Liver (tissue), 9 donors: ENCODE measurements around the gene RBM15. TPM values are rescaled to one million over a fixed set of nuclear protein-coding genes. Genes with fewer than 3 reads are reported as not detected.

ENCODE experiments used
- DNase-seq: peaks from one replicate; pipeline ENCODE4 v3.0.0-alpha.2; 2017; ENCODE audit warnings: low spot score
- H3K27ac ChIP-seq, 2 donors: one replicate each; pipeline ENCODE4 v1.7.0; 2013; ENCODE audit warnings: inconsistent platforms in 2 of 2, low read length in 2 of 2, control low read depth in 1 of 2, low read depth in 1 of 2, mild to moderate bottlenecking in 1 of 2
- H3K27me3 ChIP-seq, 4 donors: one replicate each; pipeline versions ENCODE4 v1.6.1 to v1.7.0; 2013; ENCODE audit warnings: low read length in 3 of 4, inconsistent platforms in 1 of 4, mild to moderate bottlenecking in 1 of 4, moderate library complexity in 1 of 4; ENCODE audit not compliant: control insufficient read depth in 4 of 4, insufficient read depth in 4 of 4
- H3K36me3 ChIP-seq, 4 donors: one replicate each; pipeline versions ENCODE4 v1.6.1 to v1.7.0; 2013; ENCODE audit warnings: low read length in 3 of 4, mild to moderate bottlenecking in 3 of 4, low read depth in 1 of 4, moderate library complexity in 1 of 4; ENCODE audit not compliant: control insufficient read depth in 4 of 4, insufficient read depth in 3 of 4
- H3K4me1 ChIP-seq, 4 donors: one replicate each; pipeline versions ENCODE4 v1.6.1 to v1.7.0; 2013; ENCODE audit warnings: low read length in 3 of 4, mild to moderate bottlenecking in 3 of 4, moderate library complexity in 1 of 4; ENCODE audit not compliant: control insufficient read depth in 4 of 4, insufficient read depth in 4 of 4
- H3K4me3 ChIP-seq, 3 donors: one replicate each; pipeline versions ENCODE4 v1.6.1 to v1.7.0; 2013; ENCODE audit warnings: low read length in 3 of 3, control low read depth in 1 of 3, low read depth in 1 of 3, mild to moderate bottlenecking in 1 of 3
- H3K9ac ChIP-seq, 2 donors: one replicate each; pipeline ENCODE4 v1.7.0; 2013; ENCODE audit warnings: low read length in 2 of 2, mild to moderate bottlenecking in 2 of 2, moderate library complexity in 2 of 2, control low read depth in 1 of 2, low read depth in 1 of 2
- H3K9me3 ChIP-seq, 4 donors: one replicate each; pipeline versions ENCODE4 v1.6.1 to v1.7.0; 2013; ENCODE audit warnings: low read length in 3 of 4; ENCODE audit not compliant: control insufficient read depth in 4 of 4
- EGR1 ChIP-seq, 2 donors: IDR thresholded peaks; 2 replicates each; pipeline ENCODE4 v1.6.1; 2016 to 2018; ENCODE audit warnings: antibody characterized with exemption in 2 of 2, low read depth in 2 of 2
- FOXA1 ChIP-seq: IDR thresholded peaks from 2 replicates; pipeline ENCODE4 v1.6.1; 2016; ENCODE audit warnings: antibody characterized with exemption
- GABPA ChIP-seq, 2 donors: IDR thresholded peaks in 1 of 2; conservative IDR thresholded peaks in 1 of 2; 2 replicates each; pipeline ENCODE4 v1.6.1; 2016; ENCODE audit warnings: antibody characterized with exemption in 2 of 2, mild to moderate bottlenecking in 1 of 2, moderate library complexity in 1 of 2
- HNF4A ChIP-seq, 2 donors: conservative IDR thresholded peaks; 2 replicates each; pipeline ENCODE4 v1.6.1; 2016; ENCODE audit warnings: antibody characterized with exemption in 2 of 2, mild to moderate bottlenecking in 2 of 2
- HNF4G ChIP-seq: IDR thresholded peaks from 2 replicates; pipeline ENCODE4 v1.6.1; 2016; ENCODE audit warnings: antibody characterized with exemption
- NR2F2 ChIP-seq: IDR thresholded peaks from 2 replicates; pipeline ENCODE4 v1.6.1; 2016; ENCODE audit warnings: antibody characterized with exemption
- RAD21 ChIP-seq, 2 donors: IDR thresholded peaks; 2 replicates each; pipeline ENCODE4 v1.6.1; 2016; ENCODE audit warnings: antibody characterized with exemption in 2 of 2, mild to moderate bottlenecking in 2 of 2
- RXRA ChIP-seq, 2 donors: IDR thresholded peaks; 2 replicates each; pipeline ENCODE4 v1.6.1; 2017 to 2018; ENCODE audit warnings: antibody characterized with exemption in 2 of 2, mild to moderate bottlenecking in 1 of 2
- SP1 ChIP-seq: IDR thresholded peaks from 2 replicates; pipeline ENCODE4 v1.6.1; 2018; ENCODE audit warnings: antibody characterized with exemption, mild to moderate bottlenecking
- TAF1 ChIP-seq: conservative IDR thresholded peaks from 2 replicates; pipeline ENCODE4 v1.6.1; 2016; ENCODE audit warnings: antibody characterized with exemption, mild to moderate bottlenecking
- WGBS: extraction: QIAGEN DNeasy Blood & Tissue Kit; methylation state at CpG from one replicate; pipeline ENCODE4 v1.1.7; 2013; 5-methylcytosine and 5-hydroxymethylcytosine counted together
- polyA plus RNA-seq, 2 donors: library from polyadenylated mRNA; stranded (reverse) in 1 of 2; unstranded in 1 of 2; fragments of 200-250 nt in 1 of 2; fragments of >200 nt in 1 of 2; fragmentation: Nextera tagmentation in 1 of 2; extraction: Ambion mirVana in 1 of 2; gene quantifications; one replicate each; pipeline versions ENCODE4 v1.2.1 to v1.2.3, GENCODE V29; 2013 to 2015
- total RNA-seq, 2 donors: library from RNA; depleted of rRNA; stranded (reverse); fragments of >200 nt; gene quantifications; one replicate each; pipeline ENCODE4 v1.2.3, GENCODE V29; 2014
- TF ChIP-seq, protein P1 (sequence below): IDR thresholded peaks from 2 replicates; pipeline ENCODE4 v1.6.1; 2016; ENCODE audit warnings: antibody characterized with exemption
- TF ChIP-seq, protein P2 (sequence below): IDR thresholded peaks from 2 replicates; pipeline ENCODE4 v1.6.1; 2016; ENCODE audit warnings: antibody characterized with exemption
- TF ChIP-seq, protein P3 (sequence below): IDR thresholded peaks from 2 replicates; pipeline ENCODE4 v1.6.1; 2016; ENCODE audit warnings: antibody characterized with exemption, mild to moderate bottlenecking
- TF ChIP-seq, protein P4 (sequence below): IDR thresholded peaks from 2 replicates; pipeline ENCODE4 v1.6.1; 2016; ENCODE audit warnings: antibody characterized with exemption
- donor health status: healthy.
- donor health status: healthy.
- donor health status: healthy.
- donor health status: healthy.
- donor health status: healthy.

RBM15 gene
- total and polyA plus RNA-seq, 4 donors: 2.4 to 34.0 (median 15.0) TPM

DNA sequence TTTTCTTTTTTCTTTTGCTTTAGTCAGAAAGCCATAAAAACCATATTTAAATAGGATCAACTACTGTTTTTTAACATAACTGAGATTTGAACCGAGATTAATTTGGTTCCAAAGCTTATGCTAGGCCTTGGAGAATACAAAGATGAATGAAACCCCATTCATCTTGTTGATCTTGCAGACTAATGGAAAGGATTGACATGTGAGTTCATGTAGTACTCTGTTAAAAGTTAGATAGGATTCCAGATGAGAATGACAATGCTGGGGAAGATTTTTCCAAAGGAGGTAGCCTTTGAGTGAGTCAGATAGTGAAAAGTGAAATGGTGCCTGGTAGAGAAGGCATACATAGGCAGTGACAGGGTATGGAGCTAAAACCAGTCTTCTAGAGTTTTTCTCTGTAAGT is 22.7 kb downstream of the RBM15 start:
- TF ChIP-seq, protein P1, sequence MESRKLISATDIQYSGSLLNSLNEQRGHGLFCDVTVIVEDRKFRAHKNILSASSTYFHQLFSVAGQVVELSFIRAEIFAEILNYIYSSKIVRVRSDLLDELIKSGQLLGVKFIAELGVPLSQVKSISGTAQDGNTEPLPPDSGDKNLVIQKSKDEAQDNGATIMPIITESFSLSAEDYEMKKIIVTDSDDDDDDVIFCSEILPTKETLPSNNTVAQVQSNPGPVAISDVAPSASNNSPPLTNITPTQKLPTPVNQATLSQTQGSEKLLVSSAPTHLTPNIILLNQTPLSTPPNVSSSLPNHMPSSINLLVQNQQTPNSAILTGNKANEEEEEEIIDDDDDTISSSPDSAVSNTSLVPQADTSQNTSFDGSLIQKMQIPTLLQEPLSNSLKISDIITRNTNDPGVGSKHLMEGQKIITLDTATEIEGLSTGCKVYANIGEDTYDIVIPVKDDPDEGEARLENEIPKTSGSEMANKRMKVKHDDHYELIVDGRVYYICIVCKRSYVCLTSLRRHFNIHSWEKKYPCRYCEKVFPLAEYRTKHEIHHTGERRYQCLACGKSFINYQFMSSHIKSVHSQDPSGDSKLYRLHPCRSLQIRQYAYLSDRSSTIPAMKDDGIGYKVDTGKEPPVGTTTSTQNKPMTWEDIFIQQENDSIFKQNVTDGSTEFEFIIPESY: no peak
- TF ChIP-seq, protein P2, sequence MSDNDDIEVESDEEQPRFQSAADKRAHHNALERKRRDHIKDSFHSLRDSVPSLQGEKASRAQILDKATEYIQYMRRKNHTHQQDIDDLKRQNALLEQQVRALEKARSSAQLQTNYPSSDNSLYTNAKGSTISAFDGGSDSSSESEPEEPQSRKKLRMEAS: no peak
- TF ChIP-seq RAD21 (IDR thresholded peaks at IDR 0.05) (no peak), HNF4A (conservative IDR thresholded peaks at IDR 0.05) (no peak), EGR1 (IDR thresholded peaks at IDR 0.05; ENCODE audit: low read depth in 2 of 2) (no peak), GABPA (IDR thresholded peaks at IDR 0.05 in 1 of 2, conservative IDR thresholded peaks at IDR 0.05 in 1 of 2) (no peak), NR2F2 (no peak), RXRA (IDR thresholded peaks at IDR 0.05) (no peak), HNF4G (no peak)
- TF ChIP-seq, protein P3, sequence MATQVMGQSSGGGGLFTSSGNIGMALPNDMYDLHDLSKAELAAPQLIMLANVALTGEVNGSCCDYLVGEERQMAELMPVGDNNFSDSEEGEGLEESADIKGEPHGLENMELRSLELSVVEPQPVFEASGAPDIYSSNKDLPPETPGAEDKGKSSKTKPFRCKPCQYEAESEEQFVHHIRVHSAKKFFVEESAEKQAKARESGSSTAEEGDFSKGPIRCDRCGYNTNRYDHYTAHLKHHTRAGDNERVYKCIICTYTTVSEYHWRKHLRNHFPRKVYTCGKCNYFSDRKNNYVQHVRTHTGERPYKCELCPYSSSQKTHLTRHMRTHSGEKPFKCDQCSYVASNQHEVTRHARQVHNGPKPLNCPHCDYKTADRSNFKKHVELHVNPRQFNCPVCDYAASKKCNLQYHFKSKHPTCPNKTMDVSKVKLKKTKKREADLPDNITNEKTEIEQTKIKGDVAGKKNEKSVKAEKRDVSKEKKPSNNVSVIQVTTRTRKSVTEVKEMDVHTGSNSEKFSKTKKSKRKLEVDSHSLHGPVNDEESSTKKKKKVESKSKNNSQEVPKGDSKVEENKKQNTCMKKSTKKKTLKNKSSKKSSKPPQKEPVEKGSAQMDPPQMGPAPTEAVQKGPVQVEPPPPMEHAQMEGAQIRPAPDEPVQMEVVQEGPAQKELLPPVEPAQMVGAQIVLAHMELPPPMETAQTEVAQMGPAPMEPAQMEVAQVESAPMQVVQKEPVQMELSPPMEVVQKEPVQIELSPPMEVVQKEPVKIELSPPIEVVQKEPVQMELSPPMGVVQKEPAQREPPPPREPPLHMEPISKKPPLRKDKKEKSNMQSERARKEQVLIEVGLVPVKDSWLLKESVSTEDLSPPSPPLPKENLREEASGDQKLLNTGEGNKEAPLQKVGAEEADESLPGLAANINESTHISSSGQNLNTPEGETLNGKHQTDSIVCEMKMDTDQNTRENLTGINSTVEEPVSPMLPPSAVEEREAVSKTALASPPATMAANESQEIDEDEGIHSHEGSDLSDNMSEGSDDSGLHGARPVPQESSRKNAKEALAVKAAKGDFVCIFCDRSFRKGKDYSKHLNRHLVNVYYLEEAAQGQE: no peak
- TF ChIP-seq, protein P4, sequence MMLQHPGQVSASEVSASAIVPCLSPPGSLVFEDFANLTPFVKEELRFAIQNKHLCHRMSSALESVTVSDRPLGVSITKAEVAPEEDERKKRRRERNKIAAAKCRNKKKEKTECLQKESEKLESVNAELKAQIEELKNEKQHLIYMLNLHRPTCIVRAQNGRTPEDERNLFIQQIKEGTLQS: no peak
- Histone ChIP-seq H3K27ac (no peak overlapping the region), H3K4me1 (peaks cover 0 to 2% (median 0%) of the 10 kb centered on the region in 4 donors), H3K27me3 (no peaks in the 10 kb centered on the region), H3K9ac (no peak overlapping the region), H3K36me3 (peaks cover 0 to 14% (median 2%) of the 10 kb centered on the region in 4 donors), H3K4me3 (no peak overlapping the region), H3K9me3 (no peaks in the 10 kb centered on the region)
- 94% methylated on average over 1 of the region's 1 CpG for WGBS
- no peak for DNase-seq

DNA sequence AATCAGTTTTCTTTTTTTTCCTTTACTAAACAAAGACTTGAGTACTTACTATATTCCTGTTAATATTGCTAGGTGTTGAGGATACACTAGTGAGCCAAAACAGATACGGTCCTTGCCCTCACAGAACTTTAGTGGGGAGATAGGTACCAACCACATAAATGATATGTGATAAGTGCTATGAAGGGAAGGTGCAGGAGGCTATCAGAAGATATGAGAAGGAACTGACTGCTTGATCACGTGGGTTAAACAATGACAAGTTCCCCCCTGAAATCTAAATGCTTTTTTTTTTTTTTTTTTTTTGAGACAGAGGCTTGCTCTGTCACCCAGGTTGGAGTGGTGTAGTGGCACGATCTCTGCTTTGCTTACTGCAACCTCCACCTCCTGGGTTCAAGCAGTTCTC is 25.0 kb downstream of the RBM15 start:
- Histone ChIP-seq H3K27ac (no peak overlapping the region), H3K9me3 (no peaks in the 10 kb centered on the region), H3K4me3 (no peak overlapping the region), H3K9ac (no peak overlapping the region), H3K36me3 (peaks cover 0 to 13% (median 2%) of the 10 kb centered on the region in 4 donors), H3K4me1 (peaks cover 0 to 2% (median 0%) of the 10 kb centered on the region in 4 donors), H3K27me3 (no peaks in the 10 kb centered on the region)
- WGBS: 97% methylated on average over 3 of the region's 3 CpGs
- DNase-seq: no peak
- TF ChIP-seq NR2F2 (no peak), FOXA1 (no peak), SP1 (no peak), TAF1 (no peak), EGR1 (IDR thresholded peaks at IDR 0.05; ENCODE audit: low read depth in 2 of 2) (no peak)
- TF ChIP-seq, protein P2: no peak
- TF ChIP-seq, protein P4: no peak
- TF ChIP-seq, protein P1: no peak
